ENCODE results near the gene PPARGC1A.

GRCh38 chr4:23923141-23923540, 33.3 kb upstream of the PPARGC1A start:
- TF ChIP-seq CTCF (conservative IDR thresholded peaks at IDR 0.05 in 1 of 2, IDR thresholded peaks at IDR 0.05 in 1 of 2; ENCODE audit: extremely low read depth in 1 of 2, insufficient read depth in 1 of 2, low read depth in 1 of 2, low read length in 2 of 2) (no peak), EZH2 (IDR thresholded peaks at IDR 0.05; ENCODE audit: borderline replicate concordance, low read length) (no peak)

Measured in mammary epithelial cell (primary cell).